WTC11 (cell line): ENCODE data around the gene ZFP62.
A peak's percentile ranks its signal among the peaks of the same experiment; 100 is the strongest.

Experiments
- ATF3 ChIP-seq: sonication (generic); formaldehyde crosslinking; conservative IDR thresholded peaks from 2 replicates; pipeline ENCODE4 v1.8.1; 2022; ENCODE audit warnings: mild to moderate bottlenecking, missing genetic modification reagents
- CBFB ChIP-seq: sonication (generic); formaldehyde crosslinking; IDR thresholded peaks from 2 replicates; pipeline ENCODE4 v1.8.1; 2022; ENCODE audit warnings: mild to moderate bottlenecking, low read depth, missing genetic modification reagents
- CTCF ChIP-seq: fragments of 200-600 bp; IDR thresholded peaks from 2 replicates; pipeline ENCODE4 v1.8.0; 2022; ENCODE audit warnings: antibody characterized with exemption
- MAX ChIP-seq: sonication (generic); formaldehyde crosslinking; IDR thresholded peaks from 2 replicates; pipeline ENCODE4 v1.8.0; 2022; ENCODE audit warnings: mild to moderate bottlenecking, missing genetic modification reagents
- MXD4 ChIP-seq: fragments of 250-450 bp; sonication (Bioruptor Pico); IDR thresholded peaks from 2 replicates; pipeline ENCODE4 v1.8.0; 2021; ENCODE audit warnings: mild to moderate bottlenecking, moderate library complexity, borderline replicate concordance
- ZSCAN18 ChIP-seq: fragments of 250-450 bp; sonication (Bioruptor Pico); IDR thresholded peaks from 2 replicates; pipeline ENCODE4 v2.1.2; 2022; ENCODE audit warnings: mild to moderate bottlenecking, moderate library complexity

GRCh38 chr5:180860887-180861822 lies at the start of gene ZFP62:
- TF ChIP-seq CTCF (no peak), ZSCAN18 (CRISPR knock-in tag) (no peak), MXD4 (CRISPR knock-in tag) (no peak), ATF3 (no peak), MAX (CRISPR knock-in tag) (peak; percentile 83), CBFB (CRISPR knock-in tag) (no peak)
